Breast epithelium (tissue), 3 donors: ENCODE results near the gene GNG12.

ENCODE experiments used
- CTCF ChIP-seq, 3 donors: fragments of 450-650 bp; IDR thresholded peaks; one replicate each; pipeline ENCODE4 v1.5.1; 2016 to 2017; ENCODE audit warnings: antibody characterized with exemption in 3 of 3, mild to moderate bottlenecking in 3 of 3, moderate library complexity in 3 of 3
- POLR2AphosphoS5 ChIP-seq, 3 donors: sonication (generic); formaldehyde crosslinking; IDR thresholded peaks; one replicate each; pipeline ENCODE4 v1.6.1; 2017; ENCODE audit warnings: antibody characterized with exemption in 3 of 3

GRCh38 chr1:67807282-67807681 lies 26.0 kb downstream of the GNG12 start:
- TF ChIP-seq CTCF (IDR thresholded peaks at IDR 0.05) = no peak
- no peak for TF ChIP-seq POLR2AphosphoS5 (IDR thresholded peaks at IDR 0.05)
